GM06990 (cell line): ENCODE measurements around the gene CNOT6.

Experiments used
- DNase-seq: peaks from one replicate; pipeline ENCODE4 v3.0.0-alpha.2; 2011; ENCODE audit not compliant: insufficient read length; ENCODE audit errors: extremely low read depth
- H3K27me3 ChIP-seq: replicated peaks from 2 replicates; pipeline ENCODE4 v1.6.0; 2011; ENCODE audit warnings: low read length; ENCODE audit not compliant: control insufficient read depth, insufficient read depth
- H3K36me3 ChIP-seq: 2 replicates; pipeline ENCODE4 v1.5.1; 2011; ENCODE audit warnings: low read length; ENCODE audit not compliant: control insufficient read depth, insufficient read depth
- H3K4me3 ChIP-seq: replicated peaks from 2 replicates; pipeline ENCODE4 v1.5.1; 2011; ENCODE audit warnings: low read depth, mild to moderate bottlenecking, control low read depth, low read length
- TF ChIP-seq, protein P1 (sequence below): IDR thresholded peaks from 2 replicates; pipeline ENCODE4 v1.5.1; 2011; ENCODE audit warnings: low read length, control low read depth, mild to moderate bottlenecking, inconsistent platforms; ENCODE audit not compliant: insufficient read depth, poor library complexity, severe bottlenecking

Gene CNOT6

DNA sequence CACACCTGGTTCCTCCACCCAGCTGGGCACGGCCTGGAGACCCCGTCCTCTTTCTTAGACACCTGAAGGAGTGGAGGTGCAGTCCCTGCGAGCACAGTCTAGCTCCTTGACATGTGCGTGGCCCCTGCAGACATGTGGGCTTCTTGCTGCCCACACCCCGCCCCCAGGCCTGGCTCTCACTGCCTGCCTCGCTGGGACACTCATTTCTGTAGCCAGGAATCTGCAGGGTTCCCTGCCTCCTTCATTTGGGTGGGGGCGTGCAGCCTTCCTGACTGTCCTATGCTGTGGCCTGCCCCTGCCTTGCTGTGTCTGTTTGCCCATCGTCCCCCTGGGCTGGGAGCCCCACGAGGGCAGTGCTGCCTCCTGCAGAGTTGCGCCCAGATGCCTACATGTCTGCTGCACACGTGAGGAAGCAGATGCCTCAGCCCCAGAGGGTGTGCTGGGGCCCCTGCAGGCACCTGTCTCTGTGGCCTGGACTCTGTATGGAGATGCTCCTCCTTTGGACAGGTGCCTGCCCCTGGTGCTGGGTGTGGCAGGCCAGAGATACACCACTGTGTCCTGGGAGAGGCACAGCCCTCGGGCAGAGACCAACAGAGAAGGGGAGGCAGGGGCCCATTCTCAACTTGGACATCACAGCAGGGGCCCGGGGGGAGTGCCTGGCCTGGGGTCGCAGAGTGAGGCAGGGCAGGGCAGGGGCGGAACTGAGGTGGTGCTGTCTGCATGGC is 132.6 kb downstream of the CNOT6 start:
- H3K36me3 ChIP-seq, result no peaks in the 10 kb centered on the region
- TF ChIP-seq, protein P1, sequence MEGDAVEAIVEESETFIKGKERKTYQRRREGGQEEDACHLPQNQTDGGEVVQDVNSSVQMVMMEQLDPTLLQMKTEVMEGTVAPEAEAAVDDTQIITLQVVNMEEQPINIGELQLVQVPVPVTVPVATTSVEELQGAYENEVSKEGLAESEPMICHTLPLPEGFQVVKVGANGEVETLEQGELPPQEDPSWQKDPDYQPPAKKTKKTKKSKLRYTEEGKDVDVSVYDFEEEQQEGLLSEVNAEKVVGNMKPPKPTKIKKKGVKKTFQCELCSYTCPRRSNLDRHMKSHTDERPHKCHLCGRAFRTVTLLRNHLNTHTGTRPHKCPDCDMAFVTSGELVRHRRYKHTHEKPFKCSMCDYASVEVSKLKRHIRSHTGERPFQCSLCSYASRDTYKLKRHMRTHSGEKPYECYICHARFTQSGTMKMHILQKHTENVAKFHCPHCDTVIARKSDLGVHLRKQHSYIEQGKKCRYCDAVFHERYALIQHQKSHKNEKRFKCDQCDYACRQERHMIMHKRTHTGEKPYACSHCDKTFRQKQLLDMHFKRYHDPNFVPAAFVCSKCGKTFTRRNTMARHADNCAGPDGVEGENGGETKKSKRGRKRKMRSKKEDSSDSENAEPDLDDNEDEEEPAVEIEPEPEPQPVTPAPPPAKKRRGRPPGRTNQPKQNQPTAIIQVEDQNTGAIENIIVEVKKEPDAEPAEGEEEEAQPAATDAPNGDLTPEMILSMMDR, result no peak
- no peak overlapping the region for H3K4me3 ChIP-seq
- DNase-seq, result no peak
- H3K27me3 ChIP-seq, result no peaks in the 10 kb centered on the region; the same call in 1 of the 2 replicates

DNA sequence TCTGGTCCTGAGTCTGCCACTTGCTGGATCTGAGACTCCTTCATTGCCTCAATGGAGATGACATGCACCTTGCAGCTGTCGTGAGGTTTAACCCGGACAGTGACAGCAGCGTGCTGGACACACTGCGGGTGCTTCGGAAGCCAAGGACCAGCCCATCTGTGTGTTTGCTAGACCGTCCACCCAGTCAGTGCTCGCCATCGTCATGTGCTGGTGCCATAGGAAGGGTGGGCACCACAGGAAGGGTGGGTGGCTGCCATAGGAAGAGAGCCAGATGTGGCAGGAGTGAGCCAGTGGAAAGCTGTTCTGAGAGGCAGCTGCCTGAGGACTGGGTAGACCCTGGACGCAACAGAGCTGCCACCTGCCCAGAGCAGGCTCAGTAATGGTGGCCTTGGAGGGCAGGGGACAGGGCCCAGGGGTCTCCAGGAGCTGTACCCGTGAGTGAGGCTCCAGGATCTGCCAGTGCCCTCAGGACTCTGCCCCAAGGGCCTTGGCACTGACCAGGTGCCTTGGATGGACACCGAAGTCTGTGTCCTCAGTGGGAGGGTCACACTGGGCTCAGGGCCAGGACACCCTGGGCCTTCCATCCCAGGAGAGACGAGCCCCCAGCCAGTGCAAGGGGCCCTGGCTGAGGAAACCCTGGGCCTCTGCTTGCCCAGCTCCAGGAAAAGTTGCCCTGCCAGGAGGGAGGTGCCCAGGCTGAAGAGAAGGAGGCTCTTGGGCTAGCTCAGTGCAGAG is 133.4 kb downstream of the CNOT6 start:
- no peak for DNase-seq
- Histone ChIP-seq H3K4me3 (no peak overlapping the region), H3K36me3 (no peaks in the 10 kb centered on the region), H3K27me3 (no peaks in the 10 kb centered on the region; the same call in 1 of the 2 replicates)
- TF ChIP-seq, protein P1, result no peak
